Measurements from ENCODE around the gene BTG4. TPM values are rescaled to one million over a fixed set of nuclear protein-coding genes. Genes with fewer than 3 reads are reported as not detected.

BTG4 gene
- total RNA-seq, 1 donor from 2014 or later: not detected

- ATAC-seq (ENCODE audit: poor library complexity): no peak
- DNase-seq: no peak
- intact Hi-C loops (cut with DNase I): no loop called here
Observed at GRCh38 chr11:111539426-111540113, 27.4 kb upstream of the BTG4 start.

- no peak for DNase-seq
- ATAC-seq (ENCODE audit: poor library complexity): no peak
- intact Hi-C loops (cut with DNase I): no loop called here
Observed at GRCh38 chr11:111538407-111539114, 26.4 kb upstream of the BTG4 start.

GRCh38 chr11:111537336-111537860, 25.2 kb upstream of the BTG4 start:
- intact Hi-C loops (cut with DNase I): no loop called here
- DNase-seq: no peak
- ATAC-seq (ENCODE audit: poor library complexity): no peak

- DNase-seq (no peak), ATAC-seq (ENCODE audit: poor library complexity) (no peak)
- intact Hi-C loops (cut with DNase I): no loop called here
Observed at GRCh38 chr11:111535281-111535680, 23.1 kb upstream of the BTG4 start.

- intact Hi-C loops (cut with DNase I): no loop called here
- DNase-seq: no peak
- ATAC-seq (ENCODE audit: poor library complexity): no peak
Observed at GRCh38 chr11:111532365-111532709, 20.2 kb upstream of the BTG4 start.

- intact Hi-C loops (cut with DNase I): no loop called here
- ATAC-seq (ENCODE audit: poor library complexity) (no peak), DNase-seq (no peak)
Observed at GRCh38 chr11:111531687-111532364, 19.6 kb upstream of the BTG4 start.

GRCh38 chr11:111531136-111531535, 18.9 kb upstream of the BTG4 start:
- intact Hi-C loops (cut with DNase I): no loop called here
- no peak for ATAC-seq (ENCODE audit: poor library complexity)
- no peak for DNase-seq

GRCh38 chr11:111530091-111530490, 17.9 kb upstream of the BTG4 start:
- ATAC-seq (ENCODE audit: poor library complexity) (no peak), DNase-seq (no peak)
- intact Hi-C loops (cut with DNase I): no loop called here

- intact Hi-C loops (cut with DNase I): no loop called here
- ATAC-seq (ENCODE audit: poor library complexity): no peak
Observed at GRCh38 chr11:111528557-111528956, 16.4 kb upstream of the BTG4 start.

GRCh38 chr11:111527279-111527678, 15.1 kb upstream of the BTG4 start:
- DNase-seq (no peak), ATAC-seq (ENCODE audit: poor library complexity) (no peak)
- intact Hi-C loops (cut with DNase I): no loop called here

More at GRCh38 chr11:111528557-111528956, 16.4 kb upstream of the BTG4 start:
- DNase-seq: no peak

GRCh38 chr11:111526501-111526900, 14.3 kb upstream of the BTG4 start:
- intact Hi-C loops (cut with DNase I): no loop called here
- ATAC-seq (ENCODE audit: poor library complexity) (no peak), DNase-seq (no peak)

- DNase-seq: no peak
- intact Hi-C loops (cut with DNase I): no loop called here
- ATAC-seq (ENCODE audit: poor library complexity): no peak
Observed at GRCh38 chr11:111525456-111525855, 13.3 kb upstream of the BTG4 start.

- ATAC-seq (ENCODE audit: poor library complexity) (no peak), DNase-seq (no peak)
- intact Hi-C loops (cut with DNase I): no loop called here
Observed at GRCh38 chr11:111524056-111524455, 11.9 kb upstream of the BTG4 start.

GRCh38 chr11:111523343-111523742, 11.2 kb upstream of the BTG4 start:
- DNase-seq (no peak), ATAC-seq (ENCODE audit: poor library complexity) (no peak)
- intact Hi-C loops (cut with DNase I): no loop called here

- intact Hi-C loops (cut with DNase I): no loop called here
- DNase-seq (no peak), ATAC-seq (ENCODE audit: poor library complexity) (no peak)
Observed at GRCh38 chr11:111522426-111522825, 10.2 kb upstream of the BTG4 start.

GRCh38 chr11:111521135-111521534, 8.9 kb upstream of the BTG4 start:
- intact Hi-C loops (cut with DNase I): no loop called here
- ATAC-seq (ENCODE audit: poor library complexity) (no peak), DNase-seq (no peak)

GRCh38 chr11:111520560-111520959, 8.4 kb upstream of the BTG4 start:
- DNase-seq (no peak), ATAC-seq (ENCODE audit: poor library complexity) (no peak)
- intact Hi-C loops (cut with DNase I): no loop called here

- DNase-seq (no peak), ATAC-seq (ENCODE audit: poor library complexity) (no peak)
- intact Hi-C loops (cut with DNase I): no loop called here
Observed at GRCh38 chr11:111518668-111519067, 6.5 kb upstream of the BTG4 start.

- no peak for ATAC-seq (ENCODE audit: poor library complexity)
- no peak for DNase-seq
- intact Hi-C loops (cut with DNase I): no loop called here
Observed at GRCh38 chr11:111515591-111515990, 3.4 kb upstream of the BTG4 start.

Data from Right ventricle myocardium superior (tissue), 1 donor.